ENCODE measurements around the gene C4BPA.

The C4BPA gene

DNA sequence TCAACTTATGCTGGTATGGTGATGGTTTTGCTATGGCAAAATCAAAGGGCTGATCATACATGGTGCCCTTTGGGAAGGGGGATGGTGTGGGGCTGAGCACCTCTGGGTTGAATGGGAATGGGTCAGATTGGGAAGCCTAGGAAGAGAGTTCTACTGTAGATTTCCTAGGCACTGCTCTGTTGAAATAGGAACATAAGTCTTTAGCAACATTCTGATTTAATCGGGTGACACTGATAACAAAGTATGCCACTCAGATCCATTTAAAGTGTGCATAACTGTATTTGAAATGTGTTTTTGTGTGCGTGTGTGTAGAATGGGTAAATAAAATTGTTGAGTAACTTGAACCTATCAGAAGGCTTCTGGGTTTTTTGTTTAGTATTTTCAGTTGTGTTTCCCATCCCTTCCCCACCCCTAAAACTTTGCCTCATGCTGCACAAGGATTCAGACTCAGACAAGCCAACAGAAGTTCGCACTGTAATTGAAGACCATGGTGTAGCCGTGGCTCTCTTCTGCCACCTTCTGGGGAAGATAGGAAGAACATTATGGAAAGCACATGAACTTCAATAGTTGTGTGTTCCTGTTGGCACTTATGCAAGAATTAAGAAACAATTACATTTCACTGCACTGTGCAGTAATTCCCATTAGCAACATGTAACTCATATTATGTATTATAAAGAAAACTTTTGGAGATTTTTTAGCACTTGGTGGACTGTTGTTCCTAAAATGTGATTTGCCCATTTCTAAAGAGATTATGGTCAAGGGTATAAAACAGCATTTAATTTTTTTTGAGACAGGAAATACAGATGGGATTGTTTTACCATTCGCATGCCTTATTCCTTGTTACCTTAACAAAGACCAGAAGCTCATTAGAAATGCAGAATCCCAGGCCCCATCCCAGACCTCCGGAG lies 26.3 kb upstream of the C4BPA start:
- DNase-seq = peak; percentile 21

DNA sequence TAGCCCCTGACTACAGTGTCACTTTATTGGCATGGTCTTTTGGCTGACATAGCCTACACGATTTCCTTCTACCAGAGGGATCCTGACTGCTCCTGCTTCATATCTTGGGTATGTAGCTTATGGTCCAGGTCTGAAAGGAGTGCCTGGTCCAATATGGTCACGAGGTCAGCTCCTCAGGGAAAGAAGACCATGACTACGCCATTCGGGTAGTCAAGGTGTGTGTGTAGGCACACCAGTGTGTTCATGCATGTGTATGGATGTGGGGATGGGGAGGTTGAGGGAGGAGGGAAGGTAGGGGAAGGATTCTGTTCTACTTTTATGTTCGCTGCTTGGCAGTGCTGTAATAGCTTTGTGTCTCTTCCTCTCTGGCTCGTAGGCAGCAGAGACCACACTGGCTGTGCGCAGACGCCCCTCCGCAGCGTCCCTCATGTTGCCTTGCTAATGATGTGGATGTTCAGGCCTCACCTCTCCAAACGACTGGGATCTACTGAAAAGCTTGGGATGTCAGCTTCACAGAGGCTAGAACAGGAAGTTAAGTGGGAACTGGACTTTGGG lies 25.4 kb upstream of the C4BPA start:
- DNase-seq = no peak

DNA sequence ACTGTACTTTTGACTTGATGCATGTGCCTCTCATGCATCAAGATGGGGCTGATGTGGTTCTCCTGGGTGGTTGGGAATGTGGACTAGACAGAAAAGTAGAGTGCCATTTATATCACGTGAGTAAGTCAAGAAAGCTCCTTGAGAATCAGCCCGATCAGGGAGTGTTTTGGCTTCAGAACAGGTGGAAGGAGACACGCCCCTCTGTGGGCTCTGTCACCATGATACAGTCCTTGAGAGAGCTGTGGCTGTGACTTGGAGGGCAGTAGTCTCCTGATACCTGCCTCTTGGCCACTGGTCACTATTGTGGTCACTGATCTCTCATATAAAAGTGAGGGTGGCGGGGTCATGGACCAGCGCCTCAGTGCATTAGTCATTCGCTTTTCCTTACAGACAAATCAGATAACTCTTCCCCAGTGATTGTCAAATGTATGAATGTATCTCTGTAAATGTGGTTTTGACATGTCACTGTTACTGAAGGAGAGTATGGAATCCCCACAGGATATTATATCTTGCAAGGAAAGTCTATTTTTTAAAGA lies 24.3 kb upstream of the C4BPA start:
- no peak for DNase-seq

DNA sequence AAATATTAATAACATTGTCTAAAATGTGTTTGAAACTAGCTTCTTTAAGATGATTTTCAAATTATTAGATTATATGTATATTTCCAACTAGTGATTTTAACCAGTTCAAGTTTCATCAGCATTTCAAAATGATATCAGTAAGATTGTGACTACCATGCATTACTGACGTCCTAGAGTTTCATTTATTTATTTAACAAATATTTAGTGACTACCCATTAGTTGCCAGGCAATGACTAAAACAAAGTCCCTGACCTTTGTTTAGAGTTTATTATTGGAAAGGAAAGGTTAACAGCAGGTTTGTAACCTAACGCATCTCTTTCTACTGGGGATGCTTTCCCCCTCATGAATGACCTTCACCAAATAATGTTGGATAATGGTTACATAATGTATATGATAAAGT lies 22.9 kb upstream of the C4BPA start:
- no peak for DNase-seq

DNA sequence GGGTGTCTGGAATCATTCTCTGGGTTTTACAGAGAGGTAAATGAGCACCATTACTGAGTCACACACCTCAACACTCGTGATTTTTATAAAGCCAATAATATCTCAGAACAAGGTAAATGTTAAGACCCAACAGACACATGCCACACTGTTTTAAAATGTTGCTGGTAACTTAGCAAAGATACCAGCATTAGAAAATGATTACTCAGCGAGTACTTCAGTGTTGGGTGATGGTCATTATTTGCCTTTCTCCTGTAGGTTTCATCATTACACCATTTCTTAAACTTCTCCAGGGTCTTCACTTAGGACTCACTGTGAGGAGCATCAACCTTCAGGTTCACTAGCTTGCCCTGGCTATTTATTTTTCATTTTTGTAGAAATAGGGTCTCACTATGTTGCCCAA lies 22.2 kb upstream of the C4BPA start:
- DNase-seq = no peak

DNA sequence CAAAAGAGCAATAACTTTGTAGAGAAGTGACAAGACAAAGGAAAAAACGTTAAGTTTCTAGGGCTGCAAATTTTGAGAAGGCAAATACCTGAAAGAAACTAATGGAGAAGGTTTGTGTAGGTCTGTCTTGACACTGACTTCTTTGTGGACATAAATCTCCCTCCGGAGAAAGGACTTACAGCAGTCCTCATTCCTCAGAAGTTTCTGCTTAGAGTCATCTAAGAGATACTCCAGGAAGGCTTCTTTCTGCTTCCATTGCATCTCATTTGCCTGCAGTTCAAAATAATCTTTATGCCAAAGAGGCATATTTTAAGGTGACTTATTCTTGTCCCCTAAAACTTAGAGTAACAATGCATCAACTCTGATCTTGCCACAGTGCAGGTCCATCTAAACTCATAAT lies 19.8 kb upstream of the C4BPA start:
- no peak for DNase-seq

DNA sequence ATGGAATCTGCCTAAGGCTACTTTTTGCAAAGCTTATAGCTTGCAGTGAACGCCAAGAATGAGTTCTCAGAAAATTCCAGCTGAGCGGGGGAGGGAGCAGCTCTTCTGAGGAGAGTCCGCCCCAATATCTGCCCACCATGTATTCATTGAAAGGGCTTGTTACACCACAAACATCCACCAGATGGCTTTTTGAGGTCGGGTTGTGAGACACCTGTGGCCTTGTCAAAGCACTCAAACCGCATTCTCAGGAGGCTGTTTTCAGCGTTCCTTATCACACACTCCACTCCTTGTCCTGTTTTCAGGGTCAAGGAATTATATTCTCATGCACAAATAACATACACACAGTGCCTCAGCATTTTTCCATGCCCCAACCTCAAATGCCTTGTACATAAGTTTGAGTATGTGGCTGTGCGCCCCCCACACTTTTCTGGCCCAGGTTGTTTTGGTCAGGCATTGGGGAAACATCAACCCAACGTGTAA lies 19.3 kb upstream of the C4BPA start:
- peak; percentile 21 for DNase-seq

DNA sequence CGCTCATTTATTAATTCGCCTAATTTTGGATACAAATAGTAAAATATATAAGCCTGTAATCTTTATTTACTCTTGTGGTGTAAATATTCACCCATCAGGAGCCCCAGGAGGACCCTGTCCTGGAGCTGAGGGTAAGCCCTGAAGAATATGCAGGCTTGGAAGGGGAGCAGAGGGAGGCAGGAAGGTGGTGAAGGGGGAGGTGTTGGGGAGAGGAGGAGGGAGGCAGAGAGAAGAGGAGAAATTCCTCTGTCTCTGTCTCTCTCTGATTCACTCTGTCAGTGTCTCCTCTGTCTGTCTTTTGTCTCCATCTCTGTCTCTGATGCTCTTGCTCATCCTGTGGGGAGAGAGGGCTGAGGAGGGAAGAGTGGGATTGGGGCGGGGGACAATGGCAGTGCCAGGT lies 18.1 kb upstream of the C4BPA start:
- no peak for DNase-seq

DNA sequence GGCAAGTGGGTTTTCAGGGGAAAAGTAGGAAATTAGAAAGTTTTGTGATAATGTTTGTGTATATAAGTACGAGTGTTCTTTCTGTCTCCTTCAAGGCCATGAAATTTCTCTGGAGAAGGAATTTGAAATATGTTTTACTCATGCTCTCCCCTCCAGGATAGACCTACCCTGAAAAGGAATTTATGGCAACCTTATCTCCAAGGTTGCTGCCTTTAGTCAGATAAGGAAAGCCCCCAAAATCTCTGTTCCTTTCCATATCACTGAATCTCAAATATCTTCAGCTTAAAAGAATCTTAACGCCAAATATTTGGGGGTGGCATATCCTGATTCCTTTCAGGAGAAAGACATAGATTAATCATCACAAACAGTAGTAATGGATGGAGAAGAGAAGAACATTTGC lies 15.9 kb upstream of the C4BPA start:
- DNase-seq = no peak

DNA sequence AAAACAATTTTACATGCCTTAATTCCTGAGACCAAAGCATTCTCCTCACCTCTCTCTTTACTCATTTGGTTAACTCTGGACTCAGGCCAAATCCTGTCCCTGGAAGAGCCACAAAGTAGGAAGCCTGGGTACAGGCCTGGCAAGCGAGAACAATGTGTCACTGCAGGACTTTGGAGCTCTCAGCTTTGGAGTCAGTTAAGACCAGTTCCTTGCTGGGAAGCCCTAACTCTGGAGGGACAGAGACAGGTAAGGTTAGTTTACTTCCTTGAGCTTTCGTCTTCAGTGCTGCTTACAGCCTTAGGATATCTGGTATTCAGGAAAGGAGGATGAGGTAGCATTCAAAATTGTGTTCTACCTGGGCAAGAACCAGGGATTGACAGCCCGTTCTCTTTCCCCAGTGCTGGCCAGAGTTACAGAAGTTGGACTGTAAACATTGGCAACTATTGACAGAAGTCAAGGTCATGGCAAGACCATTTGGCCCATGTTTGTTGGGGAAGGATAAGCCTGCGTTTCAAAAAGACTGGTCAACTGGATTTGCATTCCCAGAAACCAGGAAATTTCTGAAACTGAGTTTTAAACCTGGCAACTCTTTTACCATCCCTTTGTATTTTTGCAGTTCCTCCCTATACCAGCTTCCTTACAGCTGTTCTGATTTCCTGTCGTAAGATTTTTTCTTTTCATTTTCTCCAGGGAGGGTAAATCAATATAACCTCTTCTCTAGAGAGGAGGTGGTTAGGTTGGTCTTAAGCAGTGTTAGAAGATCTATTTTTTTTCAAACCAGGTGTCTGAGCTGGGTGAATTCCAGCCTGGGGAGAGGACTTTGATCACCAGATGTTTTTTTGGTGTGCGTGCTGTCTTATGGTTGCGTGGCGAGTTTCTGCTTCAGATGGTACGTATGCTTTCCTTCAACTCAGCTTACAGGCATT lies 15.1 kb upstream of the C4BPA start, which contains the start of gene C4BPB:
Gene C4BPB (plus strand): TSS at position 160 of the 926 bp plus-strand sequence. CDS start 672 bp downstream, at position 832.
- DNase-seq = no peak

DNA sequence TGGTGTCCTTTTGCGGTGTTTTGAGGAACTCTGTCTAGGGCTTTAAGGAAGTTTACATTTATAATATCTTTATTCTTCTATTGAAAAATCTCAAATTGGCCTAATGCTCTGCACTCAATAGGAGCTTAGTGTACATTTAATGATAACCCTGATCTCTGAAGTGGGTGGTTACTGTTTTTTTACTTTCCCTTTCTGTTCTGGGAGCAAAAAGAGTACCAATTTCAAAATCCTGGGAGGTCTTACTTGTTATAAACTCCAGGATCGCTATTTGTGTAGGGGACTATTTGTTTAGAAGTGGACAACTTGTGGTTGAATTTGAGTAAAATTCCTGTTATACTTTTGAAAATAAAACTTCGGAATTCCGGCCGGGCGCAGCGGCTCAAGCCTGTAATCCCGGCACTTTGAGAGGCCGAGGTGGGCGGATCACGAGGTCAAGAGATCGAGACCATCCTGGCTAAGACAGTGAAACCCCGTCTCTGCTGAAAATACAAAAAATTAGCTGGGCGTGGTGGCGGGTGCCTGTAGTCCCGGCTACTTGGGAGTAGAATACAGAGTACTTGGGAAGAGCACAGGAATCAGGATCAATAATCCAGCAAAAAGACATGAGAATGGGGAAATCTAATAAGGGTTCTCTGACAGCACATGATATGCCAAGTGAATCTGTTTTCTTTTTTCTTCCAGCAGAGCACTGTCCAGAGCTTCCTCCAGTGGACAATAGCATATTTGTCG lies 14.2 kb upstream of the C4BPA start:
- no peak for DNase-seq

DNA sequence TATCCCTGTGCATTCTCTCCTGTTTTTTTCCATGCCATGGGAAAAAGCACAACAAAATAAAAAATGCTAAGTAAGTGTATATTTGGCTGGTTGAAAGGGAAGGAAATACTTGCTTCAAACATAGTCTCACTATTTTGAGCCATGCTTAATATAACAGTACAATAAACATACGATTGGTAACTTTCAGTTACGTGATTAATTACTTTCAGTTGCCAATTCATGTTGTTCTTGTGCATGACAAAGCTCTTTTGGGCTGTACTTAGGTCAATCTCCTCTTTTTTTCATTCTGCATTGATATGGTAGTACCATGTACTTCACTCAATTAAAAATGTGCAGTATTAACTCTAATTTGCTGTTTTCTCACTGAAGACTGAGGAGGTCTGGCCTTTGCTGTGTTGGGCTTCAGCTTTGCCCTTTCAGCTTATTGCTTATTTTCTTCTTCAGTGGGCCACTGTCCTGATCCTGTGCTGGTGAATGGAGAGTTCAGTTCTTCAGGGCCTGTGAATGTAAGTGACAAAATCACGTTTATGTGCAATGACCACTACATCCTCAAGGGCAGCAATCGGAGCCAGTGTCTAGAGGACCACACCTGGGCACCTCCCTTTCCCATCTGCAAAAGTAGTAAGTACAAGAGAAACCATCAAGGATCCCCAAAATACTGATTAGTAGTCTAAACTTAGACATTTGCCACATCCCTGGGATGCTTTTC lies 12.7 kb upstream of the C4BPA start:
- DNase-seq = no peak

DNA sequence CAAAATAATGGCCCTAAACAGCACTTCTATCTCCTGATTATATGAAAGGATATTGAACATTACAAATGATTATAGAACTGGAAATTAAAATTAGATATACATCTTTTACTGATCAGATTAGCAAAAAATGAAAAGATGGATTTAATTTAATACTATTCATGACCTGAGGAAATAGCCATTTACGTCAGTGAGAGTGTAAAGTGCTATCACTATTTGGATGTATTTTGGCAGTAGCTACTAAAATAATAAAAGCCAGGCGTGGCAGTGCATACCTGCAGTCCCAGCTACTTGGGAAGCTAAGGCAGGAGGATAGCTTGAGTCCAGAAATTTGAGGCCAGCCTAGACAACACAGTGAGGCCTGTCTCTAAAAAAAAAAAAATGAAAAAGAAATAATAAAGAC lies 10.1 kb upstream of the C4BPA start:
- no peak for DNase-seq

DNA sequence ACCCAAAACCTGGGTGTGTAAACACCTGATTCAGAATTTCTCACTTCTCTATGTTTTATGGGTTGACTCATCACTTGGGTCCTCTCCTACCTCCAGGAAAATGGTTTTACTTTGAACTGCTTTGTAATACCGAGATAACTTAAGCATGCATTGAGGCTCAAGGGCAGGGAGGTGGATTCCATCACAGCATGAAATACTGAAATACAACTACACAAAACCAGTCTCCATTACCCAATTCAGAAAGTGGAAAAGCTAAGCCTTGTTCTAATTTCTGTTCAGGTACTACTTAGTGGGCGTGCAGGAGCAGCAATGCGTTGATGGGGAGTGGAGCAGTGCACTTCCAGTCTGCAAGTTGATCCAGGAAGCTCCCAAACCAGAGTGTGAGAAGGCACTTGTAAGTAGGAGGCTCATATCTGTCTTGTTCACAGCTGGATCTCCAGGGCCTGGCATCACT lies 6.1 kb upstream of the C4BPA start:
- no peak for DNase-seq

DNA sequence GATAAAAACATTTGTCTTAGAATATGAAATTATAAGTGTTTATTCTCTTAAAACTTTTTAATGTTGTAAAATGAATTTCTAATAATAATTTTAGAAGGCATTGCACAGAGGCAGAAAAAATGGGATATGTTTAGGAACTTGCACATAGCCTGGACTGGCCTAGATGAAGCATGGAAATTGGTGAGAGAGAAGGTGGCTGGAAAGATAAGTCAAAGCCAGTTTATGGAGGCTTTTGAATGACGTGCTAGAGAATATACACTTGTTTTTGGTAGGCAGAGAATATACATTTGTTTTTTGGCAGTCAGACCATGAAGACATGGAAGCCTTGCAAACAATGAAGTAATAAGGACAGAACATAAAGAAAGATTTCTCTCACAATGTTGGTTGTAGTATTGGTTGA lies 2.3 kb upstream of the C4BPA start:
- no peak for DNase-seq

DNA sequence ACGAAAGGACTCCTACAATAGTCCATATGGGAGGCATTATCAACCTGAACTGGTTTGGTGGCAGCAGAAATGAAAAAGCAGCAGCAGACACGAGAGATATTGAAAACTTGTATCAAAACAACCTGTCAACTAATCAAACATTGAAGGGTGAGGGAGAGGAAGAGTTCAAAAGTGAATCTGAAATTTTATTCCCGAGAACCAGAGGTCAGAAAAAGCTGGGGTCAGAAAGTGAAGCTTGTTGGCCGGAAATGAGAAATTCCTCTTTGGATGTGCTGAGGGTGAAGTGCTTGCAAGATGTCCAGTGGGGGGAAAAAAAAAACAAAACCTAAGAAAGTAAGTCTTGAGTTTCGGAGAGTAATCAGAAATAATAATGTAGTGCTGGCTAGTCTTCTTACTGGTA lies 1.9 kb upstream of the C4BPA start:
- no peak for DNase-seq

DNA sequence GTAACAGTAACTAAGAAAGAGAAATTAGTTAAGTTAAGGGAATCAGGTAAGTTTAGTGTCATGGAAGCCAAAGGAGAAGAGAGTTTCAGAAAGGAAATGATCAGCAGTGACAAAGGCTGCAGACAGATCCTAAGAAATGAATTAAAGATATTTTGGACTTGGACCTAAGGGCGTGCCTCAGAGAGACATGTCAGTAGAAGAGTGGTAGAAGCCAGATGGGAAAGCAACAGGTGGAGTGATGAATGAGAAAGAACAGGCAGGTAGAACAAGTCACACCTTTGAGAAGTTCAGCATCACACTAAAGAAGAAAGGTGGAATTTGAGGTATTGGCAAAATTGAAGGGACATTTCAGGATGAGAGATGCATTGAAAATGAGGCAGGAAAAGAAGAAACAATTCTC lies 1.4 kb upstream of the C4BPA start:
- DNase-seq = no peak

DNA sequence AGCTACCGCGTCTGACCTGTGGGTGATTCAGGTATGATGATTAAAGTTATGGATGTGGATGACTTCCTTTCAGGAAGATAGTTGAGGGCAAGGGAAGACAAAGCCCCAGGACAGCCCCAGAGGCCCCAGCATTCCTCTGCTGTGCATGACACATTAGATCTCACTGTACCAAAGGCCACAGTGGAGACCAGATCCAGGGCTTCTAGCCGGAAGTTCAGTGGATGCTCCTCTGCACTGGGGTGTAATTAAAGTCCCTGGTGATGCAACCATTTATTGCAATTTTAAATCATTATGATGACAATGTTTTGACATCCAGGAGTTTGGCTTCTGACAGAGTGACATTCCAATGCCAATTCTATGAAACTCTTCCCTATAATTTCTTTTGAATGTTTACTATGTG lies 5.0 kb downstream of the C4BPA start:
- DNase-seq = no peak

DNA sequence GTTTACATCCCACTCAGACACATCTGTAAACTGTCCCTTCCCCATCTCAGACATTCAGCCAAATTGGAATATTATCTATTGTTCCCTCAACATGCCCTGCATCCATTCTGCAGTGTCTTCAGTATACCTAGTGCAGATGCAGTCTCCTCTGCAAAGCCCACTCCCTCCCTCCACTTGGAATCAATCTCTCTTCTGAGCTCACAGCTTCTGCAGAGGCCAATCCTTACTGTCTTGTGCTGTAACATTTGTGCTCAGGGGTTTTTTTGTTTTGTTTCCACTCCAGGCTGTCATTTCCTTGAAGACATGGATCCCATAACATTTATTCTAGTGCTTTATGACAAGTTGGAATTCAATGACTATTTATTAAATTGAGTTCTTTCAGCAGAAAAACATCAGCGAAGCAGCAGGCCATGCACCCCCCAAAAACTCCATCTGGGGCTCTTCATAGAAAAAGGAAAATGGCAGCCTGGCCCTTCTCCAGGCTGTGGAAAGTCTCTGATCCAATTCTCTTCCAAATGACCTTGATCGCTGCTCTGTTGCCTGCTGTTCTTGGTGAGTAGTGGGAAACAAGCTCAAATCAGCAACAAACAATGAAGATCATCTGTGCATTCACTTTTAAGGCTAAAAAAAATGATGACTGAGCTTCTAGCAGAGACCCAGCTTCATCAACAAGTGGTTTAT lies 8.7 kb downstream of the C4BPA start:
- no peak for DNase-seq

DNA sequence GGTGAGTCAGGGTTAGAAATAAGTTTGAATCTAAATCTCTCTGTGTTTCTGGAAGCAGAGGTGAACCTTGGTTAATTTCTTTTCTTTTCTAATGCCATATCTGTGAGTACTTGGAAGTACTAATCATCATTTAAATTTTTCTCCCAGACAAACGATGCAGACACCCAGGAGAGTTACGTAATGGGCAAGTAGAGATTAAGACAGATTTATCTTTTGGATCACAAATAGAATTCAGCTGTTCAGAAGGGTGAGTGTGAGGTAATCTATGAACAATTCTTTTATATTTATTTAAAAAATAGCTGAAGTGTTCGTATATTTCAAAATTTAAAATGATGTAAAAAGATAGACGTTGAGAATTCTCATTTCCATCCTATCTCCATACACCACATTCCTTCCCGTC lies 11.2 kb downstream of the C4BPA start:
- DNase-seq = no peak

DNA sequence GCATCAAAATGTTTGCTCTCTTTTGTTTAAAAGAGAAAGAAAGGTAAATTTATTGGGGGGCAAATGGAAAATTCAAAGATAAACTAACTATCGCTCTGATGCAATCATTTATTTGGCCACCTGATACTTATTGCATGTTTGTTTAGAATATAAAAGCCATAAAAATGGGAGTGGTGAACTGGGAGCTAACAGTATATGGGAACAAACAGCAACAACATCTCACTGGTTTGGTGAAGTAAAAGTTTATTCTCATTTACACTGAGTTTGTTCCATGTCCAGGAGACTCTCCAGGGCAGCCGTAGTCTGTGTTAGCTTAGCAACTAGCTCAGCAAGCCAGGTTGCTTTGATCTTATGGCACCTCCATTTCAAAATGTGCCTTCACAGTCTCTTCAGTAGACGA lies 20.4 kb downstream of the C4BPA start:
- no peak for DNase-seq
